ENCODE results near the gene AQP12A. TPM values are rescaled to one million over a fixed set of nuclear protein-coding genes. Genes with fewer than 3 reads are reported as not detected.

The AQP12A gene, protein sequence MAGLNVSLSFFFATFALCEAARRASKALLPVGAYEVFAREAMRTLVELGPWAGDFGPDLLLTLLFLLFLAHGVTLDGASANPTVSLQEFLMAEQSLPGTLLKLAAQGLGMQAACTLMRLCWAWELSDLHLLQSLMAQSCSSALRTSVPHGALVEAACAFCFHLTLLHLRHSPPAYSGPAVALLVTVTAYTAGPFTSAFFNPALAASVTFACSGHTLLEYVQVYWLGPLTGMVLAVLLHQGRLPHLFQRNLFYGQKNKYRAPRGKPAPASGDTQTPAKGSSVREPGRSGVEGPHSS
- total RNA-seq: not detected in 2 replicates

DNA sequence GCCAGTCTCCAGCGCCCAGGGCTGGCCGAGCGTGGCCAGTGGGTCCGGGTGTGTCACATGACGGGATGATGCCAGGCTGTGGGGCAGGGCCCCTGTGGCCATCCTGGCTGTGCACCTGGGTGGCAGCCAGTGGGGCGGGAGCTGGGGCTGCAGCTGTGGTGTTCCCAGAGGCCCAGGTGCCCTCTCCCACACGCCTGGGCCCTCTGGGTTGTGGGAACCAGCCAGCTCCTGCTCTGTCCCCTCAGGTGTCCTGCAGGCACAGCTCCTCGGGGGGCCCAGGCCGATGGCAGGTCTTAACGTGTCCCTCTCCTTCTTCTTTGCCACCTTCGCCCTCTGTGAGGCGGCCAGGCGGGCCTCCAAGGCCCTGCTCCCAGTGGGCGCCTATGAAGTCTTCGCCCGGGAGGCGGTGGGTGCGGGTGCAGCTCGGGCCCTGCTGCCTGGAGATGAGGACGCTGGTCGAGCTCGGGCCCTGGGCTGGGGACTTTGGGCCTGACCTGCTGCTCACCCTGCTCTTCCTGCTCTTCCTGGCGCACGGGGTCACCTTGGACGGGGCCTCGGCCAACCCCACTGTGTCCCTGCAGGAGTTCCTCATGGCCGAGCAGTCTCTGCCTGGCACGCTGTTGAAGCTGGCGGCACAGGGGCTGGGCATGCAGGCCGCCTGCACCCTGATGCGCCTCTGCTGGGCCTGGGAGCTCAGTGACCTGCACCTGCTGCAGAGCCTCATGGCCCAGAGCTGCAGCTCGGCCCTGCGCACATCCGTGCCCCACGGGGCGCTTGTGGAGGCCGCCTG lies at the start of gene AQP12A:
AQP12A (plus strand) TSS at position 236 of the 790 bp plus-strand sequence; CDS start at position 284, 48 bp downstream.

GRCh38 chr2:240682431-240683224 lies 9.0 kb upstream of the AQP12A start, which contains the start of gene AQP12B:
Gene AQP12B, minus strand, starts transcription at chr2:240682885. Its CDS starts 48 bp downstream, at chr2:240682837.

Other genes with a start within 250 kb of the AQP12A start
- 4.8 and 7.1 TPM in 2 replicates for gene ANKMY1, start 133.9 kb upstream of the AQP12A start, total RNA-seq
- gene DUSP28, start 131.5 kb upstream of the AQP12A start, total RNA-seq: 1.4 and 1.8 TPM in 2 replicates
- gene RNPEPL1, start 123.4 kb upstream of the AQP12A start, total RNA-seq: 12.1 and 25.3 TPM in 2 replicates
- 29.1 and 31.5 TPM in 2 replicates for gene CAPN10, start 105.1 kb upstream of the AQP12A start, total RNA-seq
- under 0.01 and 0.47 TPM in 2 replicates for gene GPR35, start 66.4 kb upstream of the AQP12A start, total RNA-seq
- not detected in 2 replicates for gene AQP12B, start 9.0 kb upstream of the AQP12A start, total RNA-seq
- gene KIF1A, start 128.4 kb downstream of the AQP12A start, total RNA-seq: 0.09 TPM in 1 of 2 replicates, not detected in the other
- not detected in 2 replicates for gene AGXT, start 177.0 kb downstream of the AQP12A start, total RNA-seq
- not detected in 2 replicates for gene MAB21L4, start 204.3 kb downstream of the AQP12A start, total RNA-seq
- gene CROCC2, start 214.5 kb downstream of the AQP12A start, total RNA-seq: not detected in 2 replicates